ENCODE measurements around the gene CTXN2.

CTXN2 gene

DNA sequence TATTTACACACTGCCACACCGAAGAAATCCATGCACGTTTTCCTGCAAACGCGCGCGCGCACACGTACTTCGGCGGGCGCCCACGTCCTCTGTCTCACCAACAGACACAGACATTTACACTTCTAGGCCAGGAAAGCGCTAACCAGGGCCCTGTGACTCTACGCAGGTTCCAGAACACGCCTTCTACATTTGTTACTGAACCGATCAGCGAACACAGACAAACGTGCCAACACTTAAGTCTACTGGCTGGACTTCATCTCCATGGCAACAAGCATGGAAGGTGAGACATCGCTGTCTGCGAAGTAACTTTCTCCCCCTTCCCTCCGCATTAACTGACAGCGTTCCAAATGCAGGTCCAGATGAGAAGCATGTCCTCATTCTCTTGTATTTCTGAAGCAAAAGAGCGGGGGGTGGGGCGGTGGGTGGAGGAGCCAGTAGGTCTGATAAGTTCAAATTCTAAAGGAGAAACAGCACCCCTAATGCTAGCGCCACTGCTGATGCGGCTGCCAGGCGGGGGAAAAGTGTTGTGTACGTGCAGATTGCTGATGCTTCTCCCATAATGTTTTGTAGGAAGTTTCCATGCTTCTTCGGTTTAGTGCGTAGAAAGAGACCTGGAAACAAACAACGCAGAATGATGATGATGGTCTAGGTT, at the start of gene CTXN2:
Gene CTXN2, plus strand, starts transcription at position 92 of the 652 bp plus-strand sequence. CDS start 9,636 bp downstream, outside the sequence.
- DNase-seq, result no peak

DNA sequence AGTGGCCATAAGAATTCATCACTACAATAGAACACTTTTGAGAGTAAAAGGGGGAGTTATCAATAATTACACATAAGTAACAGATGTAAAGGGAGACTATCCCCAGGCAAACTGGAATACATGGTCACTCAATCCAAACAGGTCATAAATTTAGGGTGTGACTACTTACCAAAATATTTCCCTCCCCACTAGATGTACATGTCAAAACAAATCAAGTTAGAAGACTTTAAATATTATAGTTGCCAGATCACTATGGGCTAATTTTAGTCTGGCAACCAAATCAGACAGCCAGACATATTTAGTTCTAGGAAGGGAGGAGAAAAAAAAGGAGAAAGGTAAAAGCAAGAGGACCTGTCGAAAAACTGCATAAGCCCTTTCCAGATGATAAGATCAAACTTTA, 47.6 kb upstream of the CTXN2 start:
- peak in 1 of 2 experiments; percentile 9 for DNase-seq

DNA sequence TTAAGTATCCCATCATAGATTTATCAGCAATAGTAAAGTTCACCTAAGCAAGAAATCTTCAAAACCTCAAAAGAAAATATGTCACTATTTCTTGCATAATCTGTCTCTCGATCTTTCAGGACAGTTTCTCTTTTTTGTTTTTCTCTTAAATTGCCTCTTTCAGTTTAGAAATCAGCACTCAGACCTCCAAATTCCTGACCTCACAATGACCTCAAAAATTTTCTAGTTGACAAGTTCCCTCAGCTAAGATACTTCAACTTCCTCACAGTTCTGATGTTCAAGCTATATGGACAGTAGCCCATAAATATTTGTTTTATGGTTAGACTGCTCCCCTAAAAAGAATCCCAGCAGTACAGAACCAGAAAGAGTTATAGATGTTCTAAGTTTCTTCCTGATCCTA, 46.6 kb upstream of the CTXN2 start:
- DNase-seq, result no peak

DNA sequence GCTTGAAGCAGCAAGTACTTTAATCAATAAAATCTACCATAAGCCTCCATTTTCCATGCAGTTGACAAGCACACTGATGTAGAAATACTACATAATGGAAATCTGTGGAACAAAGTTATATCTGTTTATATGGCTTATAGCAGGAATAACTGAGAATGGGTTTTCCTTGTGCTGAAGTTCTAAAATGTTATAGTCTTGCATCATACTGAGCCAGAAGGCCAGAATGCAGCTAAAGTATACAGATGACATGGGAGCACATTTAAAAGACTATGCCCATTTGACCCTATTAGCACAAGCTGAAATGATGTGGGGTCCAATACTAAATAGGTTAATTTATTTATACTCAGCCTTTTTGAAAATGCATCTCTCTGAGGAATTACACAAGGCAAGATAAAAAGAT, 45.5 kb upstream of the CTXN2 start:
- DNase-seq, result no peak

DNA sequence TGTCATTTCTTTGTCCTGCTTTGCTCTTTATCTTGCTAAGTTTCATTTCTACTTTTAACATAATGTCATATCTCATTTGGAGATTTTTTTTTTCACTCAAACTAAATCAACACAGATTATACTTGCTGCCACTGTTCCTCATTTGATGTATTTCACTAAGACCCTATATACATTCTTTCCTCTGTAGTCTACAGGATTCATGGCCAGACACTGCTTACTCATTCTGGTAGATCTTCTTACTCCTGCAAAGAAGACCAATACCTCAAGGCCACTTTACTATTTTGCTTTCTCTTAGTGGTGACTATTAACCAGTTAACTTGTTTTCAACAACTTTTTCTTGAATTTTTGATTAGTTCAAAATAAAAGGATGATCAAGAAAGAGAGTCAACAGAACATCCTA, 44.1 kb upstream of the CTXN2 start:
- no peak for DNase-seq

DNA sequence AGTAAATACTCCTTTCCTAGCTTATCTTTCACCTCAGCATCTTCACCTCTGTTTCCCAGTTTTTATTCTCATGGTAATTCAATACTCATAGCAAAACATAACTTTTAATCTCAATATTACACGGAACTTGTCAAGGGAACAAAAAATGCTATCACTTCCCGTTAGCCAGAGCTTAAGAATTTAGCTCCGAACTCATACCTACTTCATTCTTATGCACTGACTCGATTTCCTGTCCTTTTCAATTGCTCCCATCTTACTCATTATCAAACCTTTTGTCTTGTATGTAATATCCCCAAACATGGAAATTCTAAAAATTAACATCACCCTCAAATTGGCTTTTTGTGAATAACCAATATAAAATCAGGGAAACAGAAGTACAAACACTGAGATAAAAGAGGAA, 41.6 kb upstream of the CTXN2 start:
- DNase-seq, result peak; percentile 57 to 79

DNA sequence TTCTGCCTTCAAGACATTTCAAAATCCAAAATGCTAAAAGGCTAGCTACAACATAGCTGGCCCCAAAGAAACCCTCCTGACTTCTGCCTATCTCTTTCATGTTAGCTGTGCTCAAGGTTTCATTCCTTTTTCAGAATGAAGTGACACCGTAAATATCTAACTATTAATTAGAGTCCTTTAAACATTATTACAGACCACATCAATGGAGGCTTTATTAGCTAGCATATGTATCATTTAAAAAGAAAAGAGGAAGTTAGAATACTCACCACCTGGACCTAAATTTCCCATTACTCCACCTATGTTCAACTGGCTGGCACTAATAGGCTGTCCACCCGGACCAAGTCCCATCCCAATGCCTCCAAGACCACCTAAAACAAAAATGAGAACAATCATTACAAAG, 37.9 kb upstream of the CTXN2 start:
- no peak for DNase-seq

DNA sequence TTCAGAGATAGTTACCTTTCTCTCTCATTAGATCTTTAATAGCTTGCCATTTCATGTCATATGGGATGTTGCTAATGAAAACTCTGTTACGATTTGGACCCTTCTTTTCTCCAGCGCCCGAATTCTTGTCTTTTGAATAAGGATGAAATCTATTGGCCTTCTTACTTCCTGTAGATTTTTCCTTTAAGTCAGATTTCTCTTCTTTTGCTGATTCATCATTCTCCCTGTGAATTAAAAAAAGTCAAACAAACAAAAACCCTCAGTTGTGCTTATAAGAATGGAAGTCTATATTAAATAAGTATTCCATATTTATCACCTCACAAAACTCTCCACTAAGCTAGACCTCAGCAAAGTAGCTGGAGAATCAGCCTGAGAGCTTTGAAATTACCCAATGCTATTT, 22.8 kb upstream of the CTXN2 start:
- DNase-seq, result no peak

DNA sequence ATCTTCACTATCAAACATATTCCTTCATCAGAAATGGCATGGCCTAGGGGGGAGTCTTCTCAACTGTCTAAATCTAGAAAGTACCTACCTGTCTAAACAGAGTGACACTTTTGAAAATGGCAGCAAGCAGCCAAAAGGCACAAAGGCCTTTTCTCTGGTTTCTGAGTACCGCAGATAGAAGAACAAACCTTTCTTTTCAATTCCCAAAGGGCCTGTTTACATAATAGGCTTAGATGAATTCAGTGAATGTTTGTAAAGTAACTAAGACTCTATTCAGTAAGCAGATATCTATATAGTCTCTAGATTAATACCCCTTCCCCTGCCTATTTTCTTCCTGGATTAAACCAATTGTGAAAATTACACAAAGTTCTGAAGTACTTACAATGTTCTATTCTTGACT, 20.5 kb upstream of the CTXN2 start:
- DNase-seq, result no peak

DNA sequence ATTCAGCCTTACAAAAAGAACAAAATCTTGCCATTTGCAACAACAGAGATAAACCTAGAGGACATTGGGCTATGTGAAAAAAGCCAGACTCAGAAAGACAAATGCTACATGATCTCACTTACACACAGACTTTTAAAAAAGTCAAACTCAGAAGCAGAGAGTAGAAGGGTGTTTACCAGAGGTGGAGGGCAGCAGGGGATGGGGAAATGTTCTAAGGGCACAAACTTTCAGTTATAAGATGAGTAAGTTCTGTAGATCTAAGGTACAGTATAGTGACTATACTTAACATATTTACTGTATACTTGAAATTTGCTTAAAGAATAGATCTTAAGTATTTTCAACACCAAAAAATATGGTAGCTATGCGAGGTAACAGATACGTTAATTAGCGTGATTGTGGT, 16.3 kb upstream of the CTXN2 start:
- no peak for DNase-seq

DNA sequence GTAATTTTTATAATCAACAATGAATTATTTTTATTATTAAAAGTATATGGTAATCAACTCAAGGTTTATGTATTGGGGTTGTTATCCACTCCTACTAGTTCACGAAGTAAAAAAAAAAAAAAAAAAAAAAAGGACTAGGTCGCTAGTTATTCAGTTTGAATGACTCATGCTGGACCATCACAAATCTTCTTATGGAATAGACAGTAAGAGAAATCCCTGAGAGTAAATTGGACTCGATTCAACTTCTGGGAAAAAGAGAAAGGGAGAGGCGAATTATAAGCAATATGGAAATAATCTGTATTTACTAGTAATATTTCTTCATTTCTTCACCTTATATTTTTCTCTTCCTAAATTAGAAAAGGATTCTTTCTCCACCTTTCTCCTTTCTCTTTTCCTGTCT, 15.4 kb upstream of the CTXN2 start:
- no peak for DNase-seq

DNA sequence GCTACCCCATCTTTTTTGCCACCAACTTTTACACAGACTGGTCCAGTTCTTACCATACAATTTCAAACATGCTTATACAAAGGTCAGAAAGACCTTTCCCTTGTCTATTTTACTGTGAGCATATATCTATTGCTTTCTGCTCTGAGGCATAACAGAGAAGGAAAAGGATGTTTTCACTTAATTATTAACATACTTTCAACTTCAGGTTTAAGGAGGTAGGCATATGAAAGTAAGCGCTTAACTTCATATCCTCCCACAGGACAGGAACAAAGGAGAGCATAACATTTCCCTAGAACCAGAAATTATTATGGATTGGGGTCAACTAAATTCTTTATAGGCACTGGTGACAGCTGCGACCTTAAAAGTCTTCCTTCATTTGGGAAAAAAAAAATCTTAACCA, 14.5 kb upstream of the CTXN2 start:
- no peak for DNase-seq

DNA sequence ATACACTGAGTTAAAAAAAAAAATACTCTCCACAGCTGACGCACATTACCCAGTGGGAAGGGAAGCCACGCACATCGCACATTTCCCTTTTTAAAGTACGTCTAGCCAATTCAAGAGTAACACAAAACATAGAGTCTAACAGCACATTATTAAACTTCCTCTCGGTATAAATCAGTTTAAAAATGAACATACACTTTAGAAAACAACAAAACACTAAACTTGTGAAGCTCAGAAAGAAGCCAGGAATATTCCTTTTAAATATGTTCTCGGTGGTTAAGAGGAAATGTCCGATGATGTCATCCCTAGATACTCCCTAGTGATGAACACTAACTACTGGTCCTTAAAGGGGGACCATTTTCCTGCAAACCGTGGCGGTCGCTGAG, 14.1 kb upstream of the CTXN2 start:
- peak in 1 of 2 experiments; percentile 57 for DNase-seq

DNA sequence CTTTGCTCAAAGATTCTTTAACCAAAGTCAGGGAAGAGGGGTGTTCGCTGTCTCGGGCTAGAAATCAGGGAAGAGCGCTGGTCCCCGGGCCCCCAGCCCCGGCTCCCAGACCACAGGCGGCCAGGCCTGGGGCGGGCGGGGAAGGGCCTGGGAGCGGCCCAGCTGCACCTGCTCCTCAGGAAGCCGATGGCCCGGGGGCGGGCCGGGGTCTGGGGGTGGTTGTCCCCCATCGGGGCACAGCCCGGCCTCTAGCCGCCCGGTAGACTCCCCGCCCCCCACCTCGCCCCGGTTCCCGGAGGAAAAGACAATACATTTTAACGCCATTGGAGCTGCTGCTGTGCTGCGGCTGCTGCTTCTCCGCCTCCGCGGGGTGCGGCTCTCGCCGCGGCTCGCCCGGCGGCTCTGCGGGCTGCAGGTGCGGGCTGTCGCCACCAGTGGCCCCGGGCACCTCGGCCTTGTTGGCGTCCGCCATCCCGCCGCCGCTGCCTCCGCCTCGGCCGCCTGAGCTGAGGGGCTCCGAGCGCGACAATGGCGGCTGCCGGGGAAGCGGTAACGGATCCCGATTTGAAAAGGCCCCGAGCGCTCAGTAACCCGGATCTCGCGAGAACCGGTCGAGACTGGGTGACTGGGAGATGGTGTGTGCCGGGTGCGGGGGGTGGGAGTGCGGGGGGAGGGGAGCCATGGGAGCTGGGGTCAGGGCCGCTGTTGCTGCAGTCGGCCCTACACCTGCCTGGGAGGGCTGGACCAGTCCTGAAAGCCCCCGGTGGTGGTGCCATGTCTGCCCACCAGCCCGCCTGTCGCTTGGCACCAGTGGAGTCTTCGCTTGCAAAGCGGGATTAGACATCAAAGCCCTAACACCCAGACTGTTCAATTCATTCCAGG, 13.5 kb upstream of the CTXN2 start, which contains the start of gene MYEF2:
Gene MYEF2, minus strand, starts transcription at position 530 of the 882 bp plus-strand sequence. Its CDS starts 58 bp downstream, at position 472.
- DNase-seq, result peak; percentile 44 to 48

DNA sequence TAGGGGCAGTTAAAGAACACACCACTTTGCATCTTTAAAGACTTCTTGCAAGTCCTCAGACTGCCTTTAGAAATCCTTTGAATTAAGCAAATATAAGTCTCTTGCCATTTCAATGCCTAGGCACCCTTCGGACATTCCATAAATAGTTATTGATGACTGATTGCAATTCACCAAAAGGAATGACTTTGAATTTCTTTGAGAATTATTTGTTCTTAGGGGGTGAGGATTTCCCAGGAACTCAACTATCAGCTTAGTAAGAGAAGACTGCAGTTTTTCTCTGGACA, 12.9 kb upstream of the CTXN2 start:
- no peak for DNase-seq

DNA sequence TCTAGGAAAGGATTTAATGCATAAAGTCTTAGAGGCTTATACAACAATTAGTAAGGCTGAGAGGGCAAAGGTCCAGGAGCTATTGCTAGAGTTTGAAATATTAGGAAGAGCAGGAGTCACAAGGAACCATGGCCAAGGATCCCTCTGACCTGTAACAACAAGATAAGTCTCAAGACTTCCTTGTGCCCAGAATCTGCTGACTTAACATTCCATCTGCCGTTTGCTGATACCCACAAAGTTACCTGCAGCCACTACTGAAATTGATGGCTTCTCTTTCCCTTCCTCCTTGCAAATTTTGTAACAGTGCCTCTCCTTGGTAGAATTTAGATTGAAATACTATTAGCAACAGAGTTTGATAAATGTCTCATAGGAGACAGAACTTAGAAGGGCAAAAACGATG, 8.7 kb upstream of the CTXN2 start:
- DNase-seq, result no peak

DNA sequence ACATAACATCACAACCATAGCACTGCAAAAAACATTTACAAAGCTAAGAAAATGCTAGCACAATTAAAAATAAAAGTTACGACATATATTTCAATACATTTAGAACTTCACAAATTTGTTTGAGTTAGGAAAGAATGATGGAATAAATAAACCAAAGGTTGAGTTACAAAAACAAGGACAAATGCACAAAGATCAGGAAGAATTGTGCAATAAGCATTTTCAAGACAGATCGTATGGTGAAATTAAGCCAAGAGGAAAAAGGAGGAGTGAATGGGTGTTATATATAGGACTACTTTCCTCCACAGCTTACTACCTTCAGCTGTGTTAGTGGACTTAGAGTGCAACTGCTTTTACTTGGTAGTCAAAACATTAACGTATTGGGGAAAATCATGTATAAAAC, 5.9 kb upstream of the CTXN2 start:
- DNase-seq, result no peak

DNA sequence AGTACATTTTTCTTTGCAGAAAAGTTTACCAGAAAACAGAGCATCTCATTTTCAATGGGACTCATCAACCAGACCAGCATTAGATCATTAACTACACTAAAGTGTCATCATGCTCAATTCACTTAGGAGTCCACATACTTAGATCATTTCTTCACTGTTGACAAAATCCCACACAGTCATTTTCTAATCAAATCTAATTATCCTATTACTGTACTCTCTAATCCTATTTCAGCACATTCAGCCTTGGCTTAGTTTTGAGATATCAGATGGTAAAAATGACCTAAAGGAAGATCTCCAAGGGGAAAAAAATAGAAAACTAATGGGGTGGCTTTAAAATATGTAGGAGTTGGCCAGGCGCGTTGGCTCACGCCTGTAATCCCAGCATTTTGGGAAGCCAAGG, 5.2 kb upstream of the CTXN2 start:
- no peak for DNase-seq

DNA sequence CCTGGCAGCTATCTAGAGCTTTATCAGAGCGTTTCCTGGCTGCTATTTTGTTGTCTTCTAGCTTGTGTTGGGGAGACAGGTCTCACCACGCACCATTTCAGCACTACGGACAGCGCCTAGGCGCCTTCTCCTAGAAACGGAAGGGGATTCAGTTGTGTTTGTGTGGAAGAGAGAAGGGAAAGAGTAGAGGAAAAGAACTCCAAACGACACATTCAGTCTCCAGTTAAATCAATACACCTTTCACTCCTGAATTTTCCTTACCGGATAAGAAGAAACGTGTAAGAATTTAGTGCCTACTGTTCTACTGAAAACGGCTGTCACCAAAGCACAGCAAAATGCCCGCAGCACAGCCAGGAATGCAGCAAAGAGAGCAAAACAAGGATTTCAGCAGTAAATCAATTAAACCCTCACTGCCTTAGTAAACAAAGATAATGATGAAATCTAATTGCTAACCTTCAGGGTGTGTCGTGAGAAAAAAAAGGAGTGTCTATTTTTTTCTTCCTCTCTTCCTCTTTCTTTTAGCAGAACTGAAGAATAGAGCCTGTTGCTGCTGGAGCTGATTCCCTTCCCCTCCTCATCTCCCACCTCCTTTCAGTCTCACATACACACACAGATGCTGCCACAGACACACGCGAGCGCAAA, 412 bp upstream of the CTXN2 start:
- no peak for DNase-seq

DNA sequence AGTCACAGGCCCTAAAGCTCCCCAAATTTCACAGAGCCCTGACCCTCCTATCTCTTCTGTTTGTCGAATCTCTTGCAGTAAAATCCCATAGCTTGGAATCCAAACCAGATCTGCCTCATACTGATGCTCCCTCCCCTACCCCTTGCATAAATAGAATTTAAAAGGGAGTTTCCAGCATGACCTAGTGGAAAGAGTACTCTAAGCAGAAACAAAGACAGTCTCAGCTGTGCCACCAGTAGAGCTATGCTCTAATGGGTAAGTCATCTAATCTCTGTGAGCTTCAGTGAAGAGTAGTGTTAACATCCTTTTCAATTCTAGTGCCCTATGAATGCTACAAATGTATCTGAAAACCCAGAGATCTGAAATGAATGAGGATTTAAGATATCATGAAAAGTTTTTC, 10.6 kb downstream of the CTXN2 start:
- no peak for DNase-seq

DNA sequence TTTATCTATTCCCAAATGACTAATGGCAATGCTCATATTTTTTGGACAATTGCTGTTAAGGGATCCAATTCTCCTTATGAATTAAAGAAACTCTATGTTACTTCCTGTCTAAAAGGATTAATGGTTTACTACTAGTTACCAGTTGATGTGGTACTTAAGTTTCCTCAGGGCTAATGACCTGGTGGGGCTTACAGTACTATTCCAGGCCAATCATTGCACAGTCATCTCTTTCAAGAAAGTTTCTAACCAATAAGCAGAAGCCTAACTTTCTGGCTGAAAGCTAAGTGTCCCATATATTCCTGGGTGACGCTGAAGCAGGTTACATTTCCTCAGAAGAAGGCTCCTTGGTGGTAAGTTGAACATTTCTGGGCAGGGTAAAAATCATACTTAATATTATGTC, 14.5 kb downstream of the CTXN2 start, which contains the start of gene SLC12A1:
Gene SLC12A1, plus strand, starts transcription at position 322 of the 400 bp plus-strand sequence. CDS start 1,418 bp downstream, outside the sequence.
- no peak for DNase-seq

DNA sequence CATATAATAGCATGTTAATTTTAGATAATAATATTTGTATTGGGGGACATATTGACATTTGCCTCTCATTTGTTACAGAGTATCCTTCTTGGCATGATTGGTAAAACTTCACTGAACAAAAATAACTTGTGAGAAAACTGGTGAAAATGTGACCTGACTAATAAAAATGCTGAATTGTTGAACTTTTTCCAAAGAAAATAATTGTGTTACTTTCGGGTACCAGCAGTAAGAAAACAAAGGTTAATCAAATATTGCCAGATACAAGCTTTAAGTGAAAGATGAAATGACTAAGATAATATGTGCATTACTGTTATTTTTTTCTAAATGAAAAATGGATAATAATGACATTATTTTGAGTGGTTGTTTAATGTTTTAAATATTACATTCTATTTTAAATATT, 29.8 kb downstream of the CTXN2 start:
- no peak for DNase-seq

DNA sequence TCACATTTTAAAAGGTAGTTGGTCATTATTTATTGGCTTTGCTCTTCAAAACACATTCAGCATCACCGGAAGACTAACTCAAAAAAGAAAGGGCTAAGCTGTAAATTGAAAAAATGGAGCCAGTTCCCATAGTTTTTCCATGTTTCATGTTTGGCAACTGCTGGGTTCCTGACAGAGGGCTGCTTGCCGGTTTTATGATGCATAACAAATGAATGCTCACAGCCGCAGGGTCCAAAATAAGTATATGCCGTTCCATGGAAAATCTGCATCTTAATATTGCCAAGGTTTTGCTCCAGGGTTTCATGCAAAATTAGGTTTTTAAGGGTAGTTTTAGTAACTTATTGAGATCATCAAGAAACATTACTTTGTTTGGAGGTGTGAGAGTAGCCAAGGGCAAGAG, 30.4 kb downstream of the CTXN2 start:
- no peak for DNase-seq

DNA sequence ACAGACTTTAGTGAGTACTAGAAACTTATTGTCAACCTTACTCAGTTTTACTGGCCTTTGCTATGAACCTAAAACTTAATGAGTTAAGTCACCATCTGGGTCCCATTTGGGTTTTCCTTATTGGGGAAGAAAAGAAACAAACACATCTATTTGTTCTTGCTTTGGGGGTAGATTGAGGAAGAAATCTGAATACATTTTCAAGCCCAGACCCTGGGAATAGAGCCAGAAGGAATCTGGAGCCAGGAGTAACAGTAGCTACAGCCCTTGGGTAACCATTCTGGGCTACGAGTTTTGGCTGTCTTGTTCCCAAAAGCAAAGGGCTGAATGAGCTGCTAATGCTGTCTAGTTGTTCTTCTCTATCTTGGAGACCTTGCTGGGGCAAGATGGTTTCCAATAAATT, 31.2 kb downstream of the CTXN2 start:
- DNase-seq, result no peak
